Chondrocyte (in vitro differentiated cells): ENCODE data around the gene EXOSC6. TPM values are rescaled to one million over a fixed set of nuclear protein-coding genes. Genes with fewer than 3 reads are reported as not detected.
A peak's percentile ranks its signal among the peaks of the same experiment; 100 is the strongest.
"Not testable (repeated sequence)": the region's sequence is repeated elsewhere in the genome, so short reads cannot be mapped to it uniquely, and the experiment has no call there.

ENCODE experiments used
- DNase-seq: peaks from one replicate; pipeline ENCODE4 v3.0.0; 2021; ENCODE audit warnings: mixed read lengths, low spot score
- H3K27ac Mint-ChIP-seq: one replicate; pipeline ENCODE4 v1.8.0; 2021; ENCODE audit warnings: mild to moderate bottlenecking, moderate library complexity, mixed read lengths; ENCODE audit not compliant: unreplicated experiment
- H3K27me3 Mint-ChIP-seq: 2 replicates; pipeline ENCODE4 v1.8.0; 2021; ENCODE audit warnings: low read depth, mixed read lengths
- H3K36me3 Mint-ChIP-seq: 2 replicates; pipeline ENCODE4 v1.8.0; 2021; ENCODE audit warnings: low read depth, mixed read lengths
- H3K4me1 Mint-ChIP-seq: 2 replicates; pipeline ENCODE4 v1.8.0; 2021; ENCODE audit warnings: low read depth, mild to moderate bottlenecking, mixed read lengths
- H3K4me3 Mint-ChIP-seq: one replicate; pipeline ENCODE4 v1.8.0; 2021; ENCODE audit warnings: mild to moderate bottlenecking, moderate library complexity, mixed read lengths; ENCODE audit not compliant: unreplicated experiment
- H3K9me3 Mint-ChIP-seq: 2 replicates; pipeline ENCODE4 v1.8.0; 2021; ENCODE audit warnings: low read depth, mixed read lengths
- total RNA-seq: library from RNA; stranded (reverse); gene quantifications from 3 replicates; pipeline ENCODE4 v1.2.1, GENCODE V29; 2021

The EXOSC6 gene
- total RNA-seq, 1 donor from 2014 or later, result 66.6 TPM

- DNase-seq, H3K27me3 Mint-ChIP-seq, H3K9me3 Mint-ChIP-seq, H3K4me3 Mint-ChIP-seq: not testable (repeated sequence)
- H3K36me3 Mint-ChIP-seq, result peaks cover 25% of the 10 kb centered on the region
- peaks cover 11% of the 10 kb centered on the region for H3K4me1 Mint-ChIP-seq
- peak overlapping the region; percentile 32 for H3K27ac Mint-ChIP-seq
Measured at GRCh38 chr16:70225430-70225829, 26.3 kb downstream of the EXOSC6 start.

- peaks cover 11% of the 10 kb centered on the region for H3K4me1 Mint-ChIP-seq
Measured at GRCh38 chr16:70224645-70225044, 27.1 kb downstream of the EXOSC6 start.

GRCh38 chr16:70223971-70224513 is 27.7 kb downstream of the EXOSC6 start:
- not testable (repeated sequence) for H3K9me3 Mint-ChIP-seq, H3K4me3 Mint-ChIP-seq, DNase-seq, H3K27me3 Mint-ChIP-seq
- H3K4me1 Mint-ChIP-seq, result peaks cover 11% of the 10 kb centered on the region
- H3K36me3 Mint-ChIP-seq, result peaks cover 31% of the 10 kb centered on the region
- peak overlapping the region; percentile 61 for H3K27ac Mint-ChIP-seq

More at GRCh38 chr16:70224645-70225044, 27.1 kb downstream of the EXOSC6 start:
- DNase-seq, H3K9me3 Mint-ChIP-seq, H3K27ac Mint-ChIP-seq, H3K4me3 Mint-ChIP-seq, H3K27me3 Mint-ChIP-seq: not testable (repeated sequence)
- H3K36me3 Mint-ChIP-seq, result peaks cover 28% of the 10 kb centered on the region

GRCh38 chr16:70223216-70223615 is 28.5 kb downstream of the EXOSC6 start:
- H3K9me3 Mint-ChIP-seq, H3K27me3 Mint-ChIP-seq, H3K4me3 Mint-ChIP-seq, H3K27ac Mint-ChIP-seq, DNase-seq: not testable (repeated sequence)
- Mint-ChIP-seq H3K4me1 (peaks cover 11% of the 10 kb centered on the region), H3K36me3 (peaks cover 31% of the 10 kb centered on the region)

- peaks cover 29% of the 10 kb centered on the region for H3K36me3 Mint-ChIP-seq
- peak overlapping the region; percentile 42 for H3K27ac Mint-ChIP-seq
- H3K4me1 Mint-ChIP-seq, result peaks cover 11% of the 10 kb centered on the region
- not testable (repeated sequence) for DNase-seq, H3K27me3 Mint-ChIP-seq, H3K4me3 Mint-ChIP-seq, H3K9me3 Mint-ChIP-seq
Measured at GRCh38 chr16:70222574-70222973, 29.2 kb downstream of the EXOSC6 start.

GRCh38 chr16:70218586-70218985 is 33.2 kb downstream of the EXOSC6 start:
- not testable (repeated sequence) for H3K4me3 Mint-ChIP-seq, H3K4me1 Mint-ChIP-seq, DNase-seq, H3K27me3 Mint-ChIP-seq, H3K27ac Mint-ChIP-seq, H3K9me3 Mint-ChIP-seq
- peaks cover 22% of the 10 kb centered on the region for H3K36me3 Mint-ChIP-seq

- H3K4me1 Mint-ChIP-seq, H3K4me3 Mint-ChIP-seq, H3K9me3 Mint-ChIP-seq, DNase-seq, H3K36me3 Mint-ChIP-seq, H3K27ac Mint-ChIP-seq, H3K27me3 Mint-ChIP-seq: not testable (repeated sequence)
Measured at GRCh38 chr16:70206382-70206781, 45.4 kb downstream of the EXOSC6 start.

- not testable (repeated sequence) for H3K4me3 Mint-ChIP-seq, H3K36me3 Mint-ChIP-seq, H3K27me3 Mint-ChIP-seq, H3K4me1 Mint-ChIP-seq, DNase-seq, H3K9me3 Mint-ChIP-seq, H3K27ac Mint-ChIP-seq
Measured at GRCh38 chr16:70204668-70205405, 46.9 kb downstream of the EXOSC6 start.

GRCh38 chr16:70204010-70204409 is 47.7 kb downstream of the EXOSC6 start:
- H3K27me3 Mint-ChIP-seq, H3K9me3 Mint-ChIP-seq, H3K4me1 Mint-ChIP-seq, H3K36me3 Mint-ChIP-seq, H3K4me3 Mint-ChIP-seq, H3K27ac Mint-ChIP-seq, DNase-seq: not testable (repeated sequence)

- not testable (repeated sequence) for H3K36me3 Mint-ChIP-seq, H3K4me3 Mint-ChIP-seq, H3K9me3 Mint-ChIP-seq, DNase-seq, H3K27ac Mint-ChIP-seq, H3K4me1 Mint-ChIP-seq, H3K27me3 Mint-ChIP-seq
Measured at GRCh38 chr16:70203508-70203907, 48.2 kb downstream of the EXOSC6 start.

GRCh38 chr16:70200063-70200462 is 51.7 kb downstream of the EXOSC6 start:
- not testable (repeated sequence) for H3K36me3 Mint-ChIP-seq, H3K27me3 Mint-ChIP-seq, H3K27ac Mint-ChIP-seq, DNase-seq, H3K4me1 Mint-ChIP-seq, H3K4me3 Mint-ChIP-seq, H3K9me3 Mint-ChIP-seq

- not testable (repeated sequence) for H3K9me3 Mint-ChIP-seq, H3K36me3 Mint-ChIP-seq, H3K4me3 Mint-ChIP-seq, H3K27me3 Mint-ChIP-seq, DNase-seq, H3K4me1 Mint-ChIP-seq, H3K27ac Mint-ChIP-seq
Measured at GRCh38 chr16:70199170-70199569, 52.6 kb downstream of the EXOSC6 start.

GRCh38 chr16:70198666-70199065 is 53.1 kb downstream of the EXOSC6 start:
- H3K9me3 Mint-ChIP-seq, H3K27ac Mint-ChIP-seq, DNase-seq, H3K4me3 Mint-ChIP-seq, H3K27me3 Mint-ChIP-seq, H3K36me3 Mint-ChIP-seq, H3K4me1 Mint-ChIP-seq: not testable (repeated sequence)
